Epithelial cell of esophagus (primary cell): ENCODE data around the gene ATF1.

Source experiments
- DNase-seq: peaks from one replicate; pipeline ENCODE4 v3.0.0; 2010; ENCODE audit warnings: low read depth
- H3K4me3 ChIP-seq: 2 replicates; pipeline ENCODE4 v1.5.1; 2011; ENCODE audit warnings: mild to moderate bottlenecking, low read length, control low read depth
- TF ChIP-seq, protein P1 (sequence below): IDR thresholded peaks from 2 replicates; pipeline ENCODE4 v1.5.1; 2011; ENCODE audit warnings: low read depth, mild to moderate bottlenecking, low read length, control low read depth, inconsistent platforms; ENCODE audit not compliant: insufficient read depth; ENCODE audit errors: missing control alignments

ATF1 gene

DNA sequence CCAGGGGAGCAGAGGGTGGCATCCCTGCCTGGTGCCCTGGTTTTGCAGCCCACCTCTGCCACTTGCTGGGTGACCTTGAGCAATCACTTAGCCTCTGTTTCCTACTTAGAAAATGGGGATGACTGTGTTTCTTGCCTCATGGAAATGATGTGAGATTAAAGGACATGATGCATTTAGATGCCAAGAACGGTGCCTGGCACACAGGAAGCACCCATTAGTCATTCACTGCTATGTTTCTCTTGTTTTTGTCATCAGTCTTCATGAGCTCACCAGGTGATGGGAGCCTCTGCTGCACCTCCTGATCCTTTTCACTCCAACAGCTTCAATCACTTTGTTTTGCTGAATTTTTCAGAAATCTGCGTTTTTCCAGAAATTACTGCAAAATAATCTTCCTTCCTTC, 23.6 kb upstream of the ATF1 start:
- no peak overlapping the region for H3K4me3 ChIP-seq
- peak; percentile 60 for DNase-seq
- TF ChIP-seq, protein P1, sequence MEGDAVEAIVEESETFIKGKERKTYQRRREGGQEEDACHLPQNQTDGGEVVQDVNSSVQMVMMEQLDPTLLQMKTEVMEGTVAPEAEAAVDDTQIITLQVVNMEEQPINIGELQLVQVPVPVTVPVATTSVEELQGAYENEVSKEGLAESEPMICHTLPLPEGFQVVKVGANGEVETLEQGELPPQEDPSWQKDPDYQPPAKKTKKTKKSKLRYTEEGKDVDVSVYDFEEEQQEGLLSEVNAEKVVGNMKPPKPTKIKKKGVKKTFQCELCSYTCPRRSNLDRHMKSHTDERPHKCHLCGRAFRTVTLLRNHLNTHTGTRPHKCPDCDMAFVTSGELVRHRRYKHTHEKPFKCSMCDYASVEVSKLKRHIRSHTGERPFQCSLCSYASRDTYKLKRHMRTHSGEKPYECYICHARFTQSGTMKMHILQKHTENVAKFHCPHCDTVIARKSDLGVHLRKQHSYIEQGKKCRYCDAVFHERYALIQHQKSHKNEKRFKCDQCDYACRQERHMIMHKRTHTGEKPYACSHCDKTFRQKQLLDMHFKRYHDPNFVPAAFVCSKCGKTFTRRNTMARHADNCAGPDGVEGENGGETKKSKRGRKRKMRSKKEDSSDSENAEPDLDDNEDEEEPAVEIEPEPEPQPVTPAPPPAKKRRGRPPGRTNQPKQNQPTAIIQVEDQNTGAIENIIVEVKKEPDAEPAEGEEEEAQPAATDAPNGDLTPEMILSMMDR: no peak

DNA sequence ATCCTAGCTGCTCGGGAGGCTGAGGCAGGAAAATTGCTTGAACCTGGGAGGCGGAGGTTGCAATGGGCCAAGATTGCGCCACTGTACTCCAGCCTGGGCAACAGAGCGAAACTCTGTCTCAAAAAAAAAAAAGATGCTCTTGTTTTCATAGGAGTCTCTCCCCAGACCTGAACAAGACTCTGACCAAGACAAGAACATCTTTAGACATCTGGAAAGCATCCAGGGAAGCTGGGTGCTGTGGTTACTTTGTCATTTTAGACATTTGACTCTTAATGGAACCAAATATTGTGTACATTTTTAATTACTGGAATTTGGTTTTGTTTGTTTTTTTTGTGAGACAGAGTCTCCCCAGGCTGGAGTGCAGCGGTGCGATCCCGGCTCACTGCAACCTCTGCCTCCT, 21.1 kb upstream of the ATF1 start:
- no peak for DNase-seq
- H3K4me3 ChIP-seq: no peak overlapping the region
- TF ChIP-seq, protein P1: no peak

DNA sequence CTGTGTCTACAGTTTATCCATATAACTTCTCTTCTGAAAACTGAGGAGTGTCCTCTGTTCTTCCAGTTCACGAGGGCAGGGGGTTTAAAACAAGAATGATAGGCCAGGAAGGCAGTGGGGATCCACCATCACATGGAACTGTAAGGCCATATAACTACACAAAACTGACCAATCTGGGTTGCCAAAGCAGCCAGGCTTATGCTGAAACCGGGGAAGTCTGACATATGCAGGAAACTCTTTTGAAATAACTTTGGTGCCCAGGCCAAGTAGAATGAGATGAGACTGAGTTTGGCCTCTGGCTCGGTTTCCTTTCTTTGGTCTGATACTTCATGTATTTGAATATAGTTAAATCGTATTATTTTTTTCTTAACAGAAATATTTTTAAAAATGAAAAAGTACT, 18.0 kb upstream of the ATF1 start:
- TF ChIP-seq, protein P1: no peak
- no peak for DNase-seq
- no peak overlapping the region for H3K4me3 ChIP-seq

DNA sequence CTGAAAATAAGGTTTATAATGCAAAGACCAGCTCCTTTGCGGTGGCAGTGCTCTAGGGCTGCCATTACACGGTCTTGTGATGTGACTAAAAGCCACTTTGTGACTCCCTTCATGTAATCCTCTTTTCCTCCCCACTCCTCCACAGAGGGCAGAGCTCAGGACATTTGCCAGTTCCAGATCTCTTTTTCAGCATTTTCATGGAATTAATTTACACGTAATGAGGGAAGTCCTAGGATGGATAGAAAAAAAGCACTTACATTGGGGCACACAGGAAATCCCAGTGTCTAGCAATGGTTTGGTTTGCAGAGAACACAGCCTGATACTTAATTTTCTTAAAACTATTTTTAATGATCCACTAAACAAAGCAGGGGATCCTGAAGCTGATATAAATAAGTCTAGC, 17.5 kb upstream of the ATF1 start:
- no peak for DNase-seq
- H3K4me3 ChIP-seq: no peak overlapping the region
- TF ChIP-seq, protein P1: no peak

DNA sequence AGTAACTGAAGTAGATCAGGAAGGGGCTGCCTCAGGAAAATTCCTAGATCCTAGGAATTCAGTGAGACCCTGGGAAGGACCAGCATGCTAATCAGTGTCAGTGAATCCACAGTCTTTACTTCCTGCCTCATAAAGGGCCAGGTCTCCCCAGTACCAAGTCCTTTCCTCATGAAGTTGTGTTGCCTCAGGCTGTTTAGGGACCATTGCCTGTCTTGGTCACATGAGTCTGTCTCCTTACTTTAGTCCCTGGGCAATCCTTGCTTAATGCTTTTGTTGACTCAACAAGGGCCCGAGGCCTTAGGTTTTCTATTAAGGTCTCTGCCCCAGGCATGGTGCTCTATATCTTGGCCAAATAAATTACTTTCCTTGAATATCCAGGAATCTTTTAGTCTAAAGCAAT, 16.1 kb upstream of the ATF1 start:
- no peak overlapping the region for H3K4me3 ChIP-seq
- DNase-seq: no peak
- TF ChIP-seq, protein P1: no peak

DNA sequence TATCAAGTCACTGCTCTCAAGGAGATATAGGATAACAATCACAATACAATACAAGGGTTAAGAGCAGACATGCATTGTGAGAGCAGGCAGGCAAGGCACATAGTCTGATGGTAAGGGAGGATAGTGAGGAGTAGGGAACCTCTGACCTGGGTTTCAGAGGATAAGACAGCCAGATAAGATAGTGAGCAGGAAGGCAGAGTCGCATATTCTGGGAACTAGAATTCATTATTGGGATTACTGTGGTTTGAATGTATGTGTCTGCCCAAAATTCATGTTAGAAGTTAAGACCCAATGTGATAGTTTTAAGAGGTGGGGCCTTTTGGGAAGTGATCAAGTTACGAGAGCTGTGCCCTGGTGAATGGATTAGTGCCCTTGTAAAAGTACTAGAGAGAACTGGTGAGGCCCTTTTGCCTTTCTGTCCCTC, 14.4 kb upstream of the ATF1 start:
- TF ChIP-seq, protein P1: no peak
- no peak for DNase-seq

DNA sequence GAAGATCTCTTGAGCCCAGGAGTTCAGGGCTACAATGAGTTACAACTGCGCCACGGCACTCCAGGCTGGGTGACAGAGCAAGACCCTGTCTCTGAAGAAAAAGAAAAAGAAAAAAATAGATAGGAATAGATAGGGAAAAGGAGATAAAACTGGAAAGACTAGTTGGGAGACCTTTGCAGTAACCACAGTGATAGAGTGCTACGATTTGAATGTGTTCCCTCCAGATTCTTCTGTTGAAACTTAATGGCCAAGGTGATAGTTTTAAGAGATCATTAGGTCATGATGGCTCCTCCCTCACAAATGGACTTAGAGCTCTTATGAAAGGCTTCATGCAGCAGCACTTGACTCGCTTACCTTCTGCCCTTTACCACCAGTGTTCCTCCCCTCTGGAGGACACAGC, 13.5 kb upstream of the ATF1 start:
- TF ChIP-seq, protein P1: no peak

More for the DNA sequence above, 14.4 kb upstream of the ATF1 start:
- H3K4me3 ChIP-seq: no peak overlapping the region

More for the DNA sequence above, 13.5 kb upstream of the ATF1 start:
- no peak for DNase-seq
- no peak overlapping the region for H3K4me3 ChIP-seq
